HL-60/S4 treated with retinoic acid at 250 ng/mL for 4 days and 3 days (cell line): ENCODE results near the gene DLG2.
"Not testable (repeated sequence)": the region's sequence is repeated elsewhere in the genome, so short reads cannot be mapped to it uniquely, and the experiment has no call there.

Experiments
- in situ Hi-C: fragments of 300-500 bp; cut with MboI; formaldehyde crosslinking; loops from 2 replicates; pipeline ENCODE4 v1.7.0; 2022; ENCODE audit warnings: low sequenced_read_pairs

The DLG2 gene

GRCh38 chr11:83791557-83791956 is 1835.6 kb downstream of the DLG2 start:
- in situ Hi-C loops: no loop called here

GRCh38 chr11:83785942-83786341 is 1841.2 kb downstream of the DLG2 start:
- in situ Hi-C loops: no loop called here

DNA sequence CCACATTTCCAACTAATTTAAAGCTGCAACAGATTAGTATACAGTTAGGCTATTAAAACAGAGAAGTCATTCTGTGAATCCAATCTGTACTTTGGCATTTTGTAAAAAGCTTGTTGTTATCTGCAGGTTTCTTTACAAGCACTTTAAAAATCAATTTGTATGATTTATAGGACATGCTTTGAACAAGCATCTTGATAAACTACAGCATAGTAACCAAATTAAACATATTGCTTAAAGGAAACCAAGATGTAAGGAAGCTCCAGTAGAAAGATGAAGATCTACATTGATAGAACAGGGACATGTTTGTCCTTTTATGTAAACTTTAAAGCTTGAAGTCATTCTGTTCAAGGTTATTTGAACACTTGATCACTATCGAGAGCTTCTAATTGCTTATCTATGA is 1842.7 kb downstream of the DLG2 start:
- in situ Hi-C loops: no loop called here

- in situ Hi-C loops: no loop called here
These were observed 1844.8 kb downstream of the DLG2 start for GRCh38 chr11:83782329-83782728.

- in situ Hi-C loops: no loop called here
These were observed 1847.3 kb downstream of the DLG2 start for GRCh38 chr11:83779876-83780275.

DNA sequence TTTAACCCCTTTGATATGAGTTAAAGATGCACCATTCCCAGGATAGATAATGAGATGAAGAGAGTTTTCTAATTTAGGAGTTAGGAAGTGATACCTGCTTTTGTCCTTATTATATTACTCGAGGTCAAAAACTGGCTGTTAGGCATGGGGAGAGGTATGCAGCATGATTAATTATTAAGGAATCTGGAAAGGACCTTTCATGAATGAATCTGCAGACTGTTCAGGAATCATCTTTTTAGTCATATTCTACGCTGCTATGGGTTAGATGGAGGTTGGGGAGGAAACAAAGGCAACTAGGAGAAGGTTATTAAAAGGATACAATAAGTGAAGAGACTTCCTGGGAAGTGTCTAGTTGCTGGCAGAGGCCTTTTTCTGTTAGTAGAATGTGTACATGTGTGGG is 1848.5 kb downstream of the DLG2 start:
- in situ Hi-C loops: no loop called here

GRCh38 chr11:83773950-83774880 is 1852.9 kb downstream of the DLG2 start:
- in situ Hi-C loops: no loop called here

DNA sequence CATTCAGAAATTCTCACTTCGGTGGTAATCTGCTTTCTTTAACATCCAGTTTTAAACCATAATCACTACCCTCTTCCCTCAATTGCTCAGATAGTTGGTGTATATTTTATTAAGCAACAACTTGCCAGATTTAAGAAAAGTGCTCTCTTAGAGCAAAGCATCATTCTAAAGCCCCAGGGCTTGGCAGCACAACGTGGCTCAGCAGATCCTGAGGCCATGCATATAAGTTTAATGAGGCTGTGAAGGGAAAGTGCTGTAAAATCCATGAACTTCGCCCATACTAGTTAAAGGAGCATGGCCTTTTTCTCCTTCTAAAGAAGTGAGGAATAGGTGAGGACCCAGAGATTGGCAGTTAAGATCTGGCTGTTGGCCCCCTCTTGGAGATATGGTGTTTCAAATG is 1858.7 kb downstream of the DLG2 start:
- in situ Hi-C loops: no loop called here

GRCh38 chr11:83766932-83767331 is 1860.2 kb downstream of the DLG2 start:
- in situ Hi-C loops: no loop called here

DNA sequence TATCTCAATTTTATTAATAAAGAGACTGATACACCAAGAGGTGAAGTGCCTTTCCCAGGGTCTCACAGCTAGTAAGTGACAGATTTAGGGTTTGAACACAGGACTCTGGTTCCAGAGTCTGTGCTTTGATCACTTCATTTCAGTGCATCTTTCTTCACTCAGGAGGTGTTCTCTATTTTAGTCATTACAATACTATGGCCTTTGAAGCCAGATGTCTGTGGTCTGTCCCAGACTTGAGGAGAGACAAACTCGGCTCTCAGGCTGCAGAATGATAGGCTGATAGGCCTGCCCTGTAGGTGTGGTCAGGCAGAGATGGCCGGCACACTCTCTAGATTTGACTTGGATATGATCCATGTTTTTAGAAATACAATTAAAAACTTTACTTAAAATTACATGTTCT is 1862.5 kb downstream of the DLG2 start:
- in situ Hi-C loops: no loop called here

DNA sequence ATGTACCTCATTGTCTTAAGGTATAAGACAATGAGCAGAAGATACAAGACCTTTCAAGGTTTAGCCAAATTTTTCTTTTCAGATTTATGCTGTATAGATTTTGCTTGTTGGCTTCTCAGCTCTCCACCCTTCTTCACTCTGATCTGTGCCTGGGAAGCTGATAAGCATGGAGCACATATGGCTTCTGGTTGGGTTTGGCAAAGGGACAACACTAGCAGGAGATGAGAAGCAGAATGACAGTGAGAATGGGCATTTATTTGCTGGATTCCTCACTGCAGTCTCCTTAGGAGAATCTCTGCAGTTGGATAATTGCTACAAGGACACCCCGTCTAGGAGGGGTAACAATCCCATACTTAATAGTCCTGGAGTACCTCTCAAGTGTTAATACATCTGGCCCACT is 1866.2 kb downstream of the DLG2 start:
- in situ Hi-C loops: no loop called here

DNA sequence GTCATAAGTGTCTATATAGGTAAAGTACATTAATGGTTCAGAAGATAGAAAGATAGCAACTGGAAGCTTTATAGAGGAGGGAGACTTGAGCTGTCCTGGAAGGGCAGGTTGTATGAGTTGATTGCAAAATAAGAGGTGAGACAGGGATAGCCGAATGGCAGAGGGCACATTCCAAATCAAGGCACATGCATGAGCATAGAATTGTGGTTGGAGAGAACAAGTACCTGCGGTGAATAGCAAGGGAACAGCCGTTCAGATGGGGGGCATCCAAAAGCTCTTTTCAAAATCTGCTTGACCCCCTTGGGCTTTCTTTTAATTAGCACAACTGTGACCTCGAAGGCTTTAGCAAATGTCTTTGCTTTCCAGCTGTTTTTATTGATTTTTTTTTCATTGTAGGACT is 1868.0 kb downstream of the DLG2 start:
- in situ Hi-C loops: no loop called here

- in situ Hi-C loops: no loop called here
These were observed 1876.1 kb downstream of the DLG2 start for GRCh38 chr11:83751041-83751440.

- in situ Hi-C loops: no loop called here
These were observed 1880.1 kb downstream of the DLG2 start for GRCh38 chr11:83746921-83747585.

DNA sequence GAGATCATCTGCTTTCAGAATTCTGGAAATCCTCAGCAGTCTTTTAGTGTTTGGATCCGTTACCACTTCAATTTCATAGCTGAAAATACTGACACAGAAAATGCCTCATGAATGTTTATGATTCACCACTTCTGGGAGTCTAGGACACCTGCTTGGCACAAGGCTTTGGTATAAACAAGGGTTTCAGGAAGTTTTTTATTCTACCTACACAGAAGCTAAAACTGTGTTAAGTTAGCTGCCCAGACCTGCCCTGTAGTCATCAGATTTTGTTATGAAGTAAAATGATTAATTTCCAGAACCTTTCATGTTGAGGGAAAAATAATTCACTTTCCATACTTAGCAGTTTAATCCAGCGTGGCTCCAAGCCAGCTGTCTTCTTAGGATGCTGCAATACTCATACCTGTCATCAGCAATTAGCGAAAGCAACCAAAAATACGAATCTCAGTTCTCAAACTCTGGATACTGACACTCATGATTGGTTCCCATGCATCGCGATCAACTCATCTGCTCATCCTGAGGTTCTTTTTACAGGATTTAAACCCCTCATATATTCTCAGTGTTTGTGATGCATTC is 1882.4 kb downstream of the DLG2 start:
- in situ Hi-C loops: no loop called here

DNA sequence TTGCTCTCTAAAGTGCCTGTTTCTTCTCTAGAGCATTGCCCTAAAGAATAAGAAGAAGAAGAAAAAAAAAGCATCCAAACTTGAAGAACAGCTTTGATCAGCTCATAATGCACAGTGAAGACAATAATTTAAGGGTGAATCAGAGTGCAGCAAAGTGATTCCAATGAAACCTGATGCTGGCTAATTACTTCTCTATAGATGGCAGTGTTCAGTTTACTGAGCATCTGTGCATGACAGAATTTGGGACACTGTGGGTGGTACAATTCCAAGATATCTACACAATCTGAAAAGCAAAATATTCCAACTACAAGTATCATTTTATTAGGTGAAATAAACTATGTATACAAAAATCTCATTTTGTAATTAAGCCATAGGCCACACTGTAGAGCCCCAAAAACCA is 1890.5 kb downstream of the DLG2 start:
- in situ Hi-C loops: no loop called here

DNA sequence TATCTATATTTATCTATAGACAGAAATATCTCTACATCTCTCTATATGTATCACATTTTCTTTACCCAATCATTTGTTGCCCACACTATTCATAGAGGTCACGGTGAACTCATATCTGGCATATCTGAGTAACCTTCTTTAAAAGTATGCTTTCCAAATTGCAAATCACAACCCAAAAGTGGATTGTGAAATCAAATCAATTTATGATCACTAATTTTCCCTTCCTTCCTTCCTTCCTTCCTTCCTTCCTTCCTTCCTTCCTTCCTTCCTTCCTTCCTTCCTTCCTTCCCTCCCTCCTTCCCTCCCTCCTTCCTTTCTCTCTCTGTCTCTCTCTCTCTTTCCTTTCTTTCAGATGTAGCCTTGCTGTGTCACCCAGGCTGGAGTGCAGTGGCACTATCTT is 1893.0 kb downstream of the DLG2 start:
- in situ Hi-C loops: no loop called here

DNA sequence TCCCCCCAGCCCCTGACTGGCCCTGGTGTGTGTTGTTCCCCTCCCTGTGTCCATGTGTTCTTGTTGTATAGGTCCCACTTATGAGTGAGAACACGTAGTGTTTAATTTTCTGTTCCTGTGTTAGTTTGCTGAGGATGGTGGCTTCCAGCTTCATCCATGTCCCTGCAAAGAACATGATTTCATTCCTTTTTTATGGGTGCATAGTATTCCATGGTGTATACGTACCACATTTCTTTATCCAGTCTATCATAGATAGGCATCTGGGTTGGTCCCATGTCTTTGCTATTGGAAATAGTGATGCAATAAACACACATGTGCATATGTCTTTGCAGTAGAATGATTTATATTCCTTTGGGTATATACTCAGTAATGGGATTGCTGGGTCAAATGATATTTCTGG is 1895.9 kb downstream of the DLG2 start:
- in situ Hi-C loops: not testable (repeated sequence)

GRCh38 chr11:83728281-83728680 is 1898.9 kb downstream of the DLG2 start:
- in situ Hi-C loops: no loop called here

GRCh38 chr11:83727251-83727650 is 1899.9 kb downstream of the DLG2 start:
- in situ Hi-C loops: no loop called here

- in situ Hi-C loops: no loop called here
These were observed 1900.8 kb downstream of the DLG2 start for GRCh38 chr11:83726316-83726715.

DNA sequence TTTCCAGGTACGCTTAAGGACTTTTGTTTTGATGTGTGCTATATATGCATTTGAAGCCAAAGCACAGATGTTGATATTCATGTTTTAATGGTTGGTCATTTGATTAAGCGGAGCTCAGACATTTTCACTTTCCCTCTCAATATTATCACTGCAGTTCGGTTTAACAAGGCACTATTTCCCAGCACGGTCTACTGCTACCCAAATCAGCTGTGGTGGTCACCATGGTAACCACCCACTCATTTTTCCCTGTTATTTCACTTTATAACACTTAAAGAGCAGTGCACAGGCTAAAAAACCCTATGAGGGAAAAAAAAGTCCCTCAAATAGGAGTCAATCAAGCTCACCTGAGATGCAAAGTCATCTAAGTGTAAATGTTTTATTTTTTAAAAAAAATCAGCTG is 1901.4 kb downstream of the DLG2 start:
- in situ Hi-C loops: no loop called here
